ENCODE data around the gene MICOS13.

- TF ChIP-seq, protein P1, sequence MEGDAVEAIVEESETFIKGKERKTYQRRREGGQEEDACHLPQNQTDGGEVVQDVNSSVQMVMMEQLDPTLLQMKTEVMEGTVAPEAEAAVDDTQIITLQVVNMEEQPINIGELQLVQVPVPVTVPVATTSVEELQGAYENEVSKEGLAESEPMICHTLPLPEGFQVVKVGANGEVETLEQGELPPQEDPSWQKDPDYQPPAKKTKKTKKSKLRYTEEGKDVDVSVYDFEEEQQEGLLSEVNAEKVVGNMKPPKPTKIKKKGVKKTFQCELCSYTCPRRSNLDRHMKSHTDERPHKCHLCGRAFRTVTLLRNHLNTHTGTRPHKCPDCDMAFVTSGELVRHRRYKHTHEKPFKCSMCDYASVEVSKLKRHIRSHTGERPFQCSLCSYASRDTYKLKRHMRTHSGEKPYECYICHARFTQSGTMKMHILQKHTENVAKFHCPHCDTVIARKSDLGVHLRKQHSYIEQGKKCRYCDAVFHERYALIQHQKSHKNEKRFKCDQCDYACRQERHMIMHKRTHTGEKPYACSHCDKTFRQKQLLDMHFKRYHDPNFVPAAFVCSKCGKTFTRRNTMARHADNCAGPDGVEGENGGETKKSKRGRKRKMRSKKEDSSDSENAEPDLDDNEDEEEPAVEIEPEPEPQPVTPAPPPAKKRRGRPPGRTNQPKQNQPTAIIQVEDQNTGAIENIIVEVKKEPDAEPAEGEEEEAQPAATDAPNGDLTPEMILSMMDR (IDR thresholded peaks at IDR 0.05 in 8 of 11, conservative IDR thresholded peaks at IDR 0.05 in 3 of 11), result no peak
- no peak for TF ChIP-seq POLR2A (IDR thresholded peaks at IDR 0.05)
These were observed 27.6 kb upstream of the MICOS13 start for GRCh38 chr19:5707576-5708575.
